ENCODE results near the gene MUC3A. TPM values are rescaled to one million over a fixed set of nuclear protein-coding genes. Genes with fewer than 3 reads are reported as not detected.

MUC3A gene
- total and polyA plus RNA-seq, 12 donors, result 0.04 to 0.91 (median 0.16) TPM; not detected in 6

DNA sequence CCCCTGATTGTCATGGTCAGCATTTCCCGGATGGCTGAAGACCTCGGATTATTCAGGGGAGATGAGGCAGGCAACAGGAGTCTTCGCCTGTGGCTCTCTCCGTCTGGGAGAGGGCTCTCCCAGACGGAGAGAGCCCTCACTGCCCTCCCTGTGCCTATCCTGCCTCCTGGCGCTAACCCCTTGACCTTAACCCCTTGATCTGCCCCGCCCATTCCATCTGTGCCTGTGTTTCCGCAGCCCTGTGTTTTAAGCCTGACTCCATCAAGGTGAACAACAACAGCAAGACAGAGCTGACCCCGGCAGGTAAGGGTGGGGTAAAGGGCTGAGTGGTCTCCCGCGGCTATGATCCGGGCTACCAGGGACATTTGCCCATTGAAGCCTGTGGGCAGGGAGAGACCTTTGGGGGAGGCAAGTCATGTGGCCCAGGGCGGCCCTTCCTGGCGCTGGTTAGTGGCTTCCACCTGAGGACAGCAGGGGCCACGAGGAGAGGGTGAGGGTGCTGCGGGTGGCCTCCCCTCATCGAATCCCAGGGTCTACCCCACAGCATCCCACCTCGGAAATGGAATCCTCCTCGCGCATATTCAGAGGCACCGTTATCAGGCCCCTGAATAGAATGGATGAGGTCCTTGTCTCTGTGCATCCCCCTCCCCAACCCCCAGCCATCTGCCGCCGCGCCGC lies 15.8 kb downstream of the MUC3A start:
- no peak for DNase-seq
- Histone ChIP-seq H3K9me3 (replicated peaks in 1 of 3) (no peaks in the 10 kb centered on the region), H3K27me3 (peaks cover 62% of the 10 kb centered on the region), H3K4me1 (replicated peaks in 1 of 2) (peaks cover 0 to 12% of the 10 kb centered on the region in 2 donors), H3K36me3 (replicated peaks in 1 of 2) (no peaks in the 10 kb centered on the region), H3K27ac (no peak overlapping the region), H3K4me3 (peak overlapping the region in 1 of 4 donors; percentile 38)
- intact Hi-C loops (cut with DNase I), result loop anchor here in 1 of 2 donors (5.0 kb wide), 1 partner anchor 112 kb away; no protein-coding TSS in a partner anchor
- no peak for TF ChIP-seq POLR2A (IDR thresholded peaks at IDR 0.05)
- no peak for TF ChIP-seq CTCF (IDR thresholded peaks at IDR 0.05)
- WGBS, 4 donors, result 17 to 23% (median 18%) methylated on average over 17 to 25 of the region's 25 CpGs

DNA sequence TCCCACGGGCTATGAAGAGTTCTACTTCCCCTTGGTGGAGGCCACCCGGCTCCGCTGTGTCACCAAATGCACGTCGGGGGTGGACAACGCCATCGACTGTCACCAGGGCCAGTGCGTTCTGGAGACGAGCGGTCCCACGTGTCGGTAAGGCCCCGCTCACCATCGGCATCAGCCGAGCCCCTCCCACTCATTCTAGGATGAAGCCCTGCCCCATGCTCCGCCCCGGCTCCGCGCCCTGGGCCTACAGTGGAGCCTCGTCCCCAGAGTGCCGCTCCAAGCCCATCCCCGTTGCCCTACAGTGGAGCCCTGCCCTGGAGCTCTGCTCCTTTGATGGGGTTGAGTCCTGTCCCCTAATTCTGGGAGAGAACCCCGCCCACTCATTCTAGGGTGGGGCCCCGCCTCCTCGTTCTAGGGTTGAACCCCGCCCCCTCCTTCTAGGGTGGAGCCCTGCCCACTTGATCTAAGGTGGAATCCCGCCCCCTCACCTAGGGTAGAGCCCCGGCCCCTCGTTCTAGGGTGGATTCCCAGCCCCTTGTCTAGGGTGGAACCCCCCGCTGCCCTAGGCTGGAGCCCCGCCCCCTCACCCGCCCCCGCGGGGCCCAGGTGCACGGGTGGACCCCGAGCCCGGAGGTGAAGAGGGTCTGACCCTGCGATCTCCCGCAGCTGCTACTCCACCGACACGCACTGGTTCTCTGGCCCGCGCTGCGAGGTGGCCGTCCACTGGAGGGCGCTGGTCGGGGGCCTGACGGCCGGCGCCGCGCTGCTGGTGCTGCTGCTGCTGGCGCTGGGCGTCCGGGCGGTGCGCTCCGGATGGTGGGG lies 16.6 kb downstream of the MUC3A start:
- DNase-seq, result peak; percentile 52 to 77 (median 74)
- peak; percentile 30 to 81 (median 52) for TF ChIP-seq CTCF (IDR thresholded peaks at IDR 0.05)
- no peak for TF ChIP-seq POLR2A (IDR thresholded peaks at IDR 0.05)
- WGBS, 4 donors, result 2 to 8% (median 2%) methylated on average over 30 to 58 of the region's 58 CpGs
- intact Hi-C loops (cut with DNase I), result loop anchor here (2.0 to 5.0 kb wide), 2 partner anchors 93 to 111 kb away; no protein-coding TSS in a partner anchor
- H3K4me1 ChIP-seq (replicated peaks in 1 of 2), result peaks cover 0 to 12% of the 10 kb centered on the region in 2 donors
- no peak overlapping the region for H3K27ac ChIP-seq
- H3K9me3 ChIP-seq (replicated peaks in 1 of 3), result no peaks in the 10 kb centered on the region
- H3K36me3 ChIP-seq (replicated peaks in 1 of 2), result no peaks in the 10 kb centered on the region
- H3K27me3 ChIP-seq, result peaks cover 57% of the 10 kb centered on the region
- peak overlapping the region in 1 of 4 donors; percentile 38 for H3K4me3 ChIP-seq

DNA sequence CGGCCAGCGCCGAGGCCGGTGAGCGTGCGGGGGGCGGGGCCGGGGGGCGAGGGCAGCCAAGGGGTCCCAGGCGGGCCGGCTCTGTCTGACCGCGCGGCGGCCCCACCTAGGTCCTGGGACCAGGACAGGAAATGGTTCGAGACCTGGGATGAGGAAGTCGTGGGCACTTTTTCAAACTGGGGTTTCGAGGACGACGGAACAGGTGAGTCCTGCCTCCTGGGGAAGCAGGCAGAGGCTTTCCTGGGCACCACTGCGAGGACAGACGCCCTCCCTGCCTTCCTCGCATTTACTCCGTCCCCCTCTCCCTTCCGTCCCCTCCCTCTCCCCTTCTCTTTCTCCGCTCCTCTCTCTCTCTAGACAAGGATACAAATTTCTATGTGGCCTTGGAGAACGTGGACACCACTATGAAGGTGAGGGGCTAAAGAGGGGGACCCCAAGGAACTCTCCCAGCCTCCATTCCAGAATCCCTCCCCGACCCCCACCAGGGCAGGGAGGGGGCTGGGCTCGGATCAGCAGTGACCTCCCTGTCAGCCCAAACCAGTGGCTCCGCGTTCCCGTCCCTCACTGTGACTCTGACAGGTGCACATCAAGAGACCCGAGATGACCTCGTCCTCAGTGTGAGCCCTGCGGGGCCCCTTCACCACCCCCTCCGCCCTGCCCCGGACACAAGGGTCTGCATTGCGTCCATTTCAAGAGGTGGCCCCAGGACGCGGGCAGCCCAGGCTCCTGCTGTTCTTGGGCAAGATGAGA lies 17.4 kb downstream of the MUC3A start:
- 7 to 10% (median 9%) methylated on average over 23 to 40 of the region's 40 CpGs for WGBS, 4 donors
- Histone ChIP-seq H3K36me3 (replicated peaks in 1 of 2) (no peaks in the 10 kb centered on the region), H3K27ac (no peak overlapping the region), H3K4me1 (replicated peaks in 1 of 2) (peaks cover 0 to 12% of the 10 kb centered on the region in 2 donors), H3K4me3 (peak overlapping the region in 1 of 4 donors; percentile 38), H3K27me3 (peaks cover 53% of the 10 kb centered on the region), H3K9me3 (replicated peaks in 1 of 3) (no peaks in the 10 kb centered on the region)
- no peak for DNase-seq
- intact Hi-C loops (cut with DNase I), result loop anchor here (2.0 to 5.0 kb wide), 2 partner anchors 92 to 111 kb away; no protein-coding TSS in a partner anchor
- TF ChIP-seq CTCF (IDR thresholded peaks at IDR 0.05) (no peak), POLR2A (IDR thresholded peaks at IDR 0.05) (no peak)
